ENCODE results near the gene F13B. TPM values are rescaled to one million over a fixed set of nuclear protein-coding genes. Genes with fewer than 3 reads are reported as not detected.

F13B gene
- total RNA-seq, 1 experiment from 2014 or later: not detected

Other genes with a start within 250 kb of the F13B start
- not detected in 2 replicates for gene CFHR1, start 247.5 kb downstream of the F13B start, total RNA-seq (2014; rRNA removed; shearing (Covaris generic))
- not detected in 2 replicates for gene CFHR4, start 179.2 kb downstream of the F13B start, total RNA-seq (2014; rRNA removed; shearing (Covaris generic))
- not detected in 2 replicates for gene CFHR2, start 123.5 kb downstream of the F13B start, total RNA-seq (2014; rRNA removed; shearing (Covaris generic))
- not detected in 2 replicates for gene CFHR5, start 89.7 kb downstream of the F13B start, total RNA-seq (2014; rRNA removed; shearing (Covaris generic))
- gene ASPM, start 79.4 kb upstream of the F13B start, total RNA-seq (2014; rRNA removed; shearing (Covaris generic)): 39.8 and 62.1 TPM in 2 replicates
- gene ZBTB41, start 134.0 kb upstream of the F13B start, total RNA-seq (2014; rRNA removed; shearing (Covaris generic)): 9.8 and 10.5 TPM in 2 replicates
- gene CRB1, start 201.0 kb upstream of the F13B start, total RNA-seq (2014; rRNA removed; shearing (Covaris generic)): 0.07 TPM in 1 of 2 replicates, not detected in the other

All from M059J (cell line).